ENCODE data around the gene POLR3H. TPM values are rescaled to one million over a fixed set of nuclear protein-coding genes. Genes with fewer than 3 reads are reported as not detected.

Gene POLR3H
- total RNA-seq, 1 experiment from 2014 or later = 21.2 TPM

DNA sequence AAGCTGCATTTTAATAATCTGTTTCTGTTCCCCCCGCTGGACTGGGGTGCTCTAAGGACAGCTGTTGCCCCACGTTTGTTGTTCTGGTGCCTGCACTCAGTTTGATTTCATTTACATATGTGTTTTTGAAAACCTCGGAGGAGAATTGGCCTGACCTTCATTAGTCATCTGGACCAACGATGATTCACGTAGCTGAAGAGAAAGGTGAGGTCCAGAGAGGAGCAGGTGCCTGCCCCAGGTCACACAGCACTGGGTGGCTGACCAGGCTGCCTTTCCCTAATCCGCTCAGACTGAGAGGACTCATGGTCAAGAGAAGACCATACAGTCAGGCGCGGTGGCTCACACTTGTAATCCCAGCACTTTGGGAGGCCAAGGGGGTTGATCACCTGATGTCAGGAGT is 20.3 kb upstream of the POLR3H start:
- no peaks in the 10 kb centered on the region for H3K27me3 ChIP-seq (ENCODE audit: low read length)
- no peaks in the 10 kb centered on the region for H3K9me3 ChIP-seq (ENCODE audit: low read length)
- H3K4me2 ChIP-seq (ENCODE audit: low read length) = no peak overlapping the region
- no peaks in the 10 kb centered on the region for H3K79me2 ChIP-seq (ENCODE audit: low read length)
- CTCF ChIA-PET = no interaction called here
- H3K4me3 ChIP-seq (ENCODE audit: low read length) = no peak overlapping the region
- no peak overlapping the region for H3K9ac ChIP-seq (ENCODE audit: low read length)
- peaks cover 26% of the 10 kb centered on the region for H3K4me1 ChIP-seq (ENCODE audit: insufficient read depth, low read length)
- ATAC-seq (peak; percentile 46), DNase-seq (peak; percentile 66)
- TF ChIP-seq EZH2phosphoT487 (IDR thresholded peaks at IDR 0.05; ENCODE audit: borderline replicate concordance, low read length) = no peak
- TF ChIP-seq, protein P1, sequence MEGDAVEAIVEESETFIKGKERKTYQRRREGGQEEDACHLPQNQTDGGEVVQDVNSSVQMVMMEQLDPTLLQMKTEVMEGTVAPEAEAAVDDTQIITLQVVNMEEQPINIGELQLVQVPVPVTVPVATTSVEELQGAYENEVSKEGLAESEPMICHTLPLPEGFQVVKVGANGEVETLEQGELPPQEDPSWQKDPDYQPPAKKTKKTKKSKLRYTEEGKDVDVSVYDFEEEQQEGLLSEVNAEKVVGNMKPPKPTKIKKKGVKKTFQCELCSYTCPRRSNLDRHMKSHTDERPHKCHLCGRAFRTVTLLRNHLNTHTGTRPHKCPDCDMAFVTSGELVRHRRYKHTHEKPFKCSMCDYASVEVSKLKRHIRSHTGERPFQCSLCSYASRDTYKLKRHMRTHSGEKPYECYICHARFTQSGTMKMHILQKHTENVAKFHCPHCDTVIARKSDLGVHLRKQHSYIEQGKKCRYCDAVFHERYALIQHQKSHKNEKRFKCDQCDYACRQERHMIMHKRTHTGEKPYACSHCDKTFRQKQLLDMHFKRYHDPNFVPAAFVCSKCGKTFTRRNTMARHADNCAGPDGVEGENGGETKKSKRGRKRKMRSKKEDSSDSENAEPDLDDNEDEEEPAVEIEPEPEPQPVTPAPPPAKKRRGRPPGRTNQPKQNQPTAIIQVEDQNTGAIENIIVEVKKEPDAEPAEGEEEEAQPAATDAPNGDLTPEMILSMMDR (conservative IDR thresholded peaks at IDR 0.05; ENCODE audit: low read depth, low read length) = no peak
- intact Hi-C loops (cut with micrococcal nuclease) = no loop called here
- no peak overlapping the region for H3K27ac ChIP-seq (ENCODE audit: low read length)
- POLR2A ChIA-PET (ENCODE audit: unreplicated experiment) = no interaction called here
- no peaks in the 10 kb centered on the region for H4K20me1 ChIP-seq (ENCODE audit: low read length)
- no peak overlapping the region for H2AFZ ChIP-seq (ENCODE audit: low read length)
- BruUV-seq (replicated peaks) = no TSS peak
- H3K9me2 ChIP-seq (replicated peaks; ENCODE audit: low read length) = no peaks in the 10 kb centered on the region
- H3K36me3 ChIP-seq (ENCODE audit: low read depth, low read length) = no peaks in the 10 kb centered on the region
- no peaks in the 10 kb centered on the region for H3F3A ChIP-seq (ENCODE audit: low read length, unreplicated experiment)

DNA sequence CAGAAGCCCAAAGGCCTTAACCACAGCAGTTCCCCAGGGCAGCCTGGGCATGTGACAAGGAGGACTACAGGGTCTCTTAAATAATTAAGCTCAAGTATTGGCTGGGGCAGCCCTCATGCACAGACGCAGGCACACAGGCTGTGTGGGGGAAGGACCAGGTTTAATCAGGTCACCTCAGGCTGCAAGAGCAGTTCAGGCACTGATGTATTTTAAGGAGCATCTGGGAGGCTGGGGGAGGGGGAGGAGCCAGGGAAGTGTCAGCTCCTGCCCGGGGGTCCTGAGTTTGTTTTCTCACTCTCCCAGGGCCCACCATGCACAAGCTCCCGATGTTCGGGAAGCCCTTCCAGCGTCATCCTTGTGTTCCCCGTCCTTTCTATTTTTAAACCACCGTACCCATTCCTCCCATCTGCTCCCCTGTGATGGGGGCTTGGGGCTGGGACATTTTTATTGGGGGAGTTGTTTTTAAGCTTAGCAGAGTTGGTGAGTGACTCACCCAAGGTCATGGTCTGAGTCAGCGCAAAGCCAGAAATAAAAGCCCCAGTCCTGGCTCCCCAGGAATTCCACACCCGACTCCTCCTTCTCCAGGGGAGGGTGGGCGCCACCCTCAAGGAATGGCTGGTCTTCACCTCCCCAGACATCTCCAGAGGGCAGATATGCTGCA is 18.9 kb upstream of the POLR3H start:
- H3K27me3 ChIP-seq (ENCODE audit: low read length) = no peaks in the 10 kb centered on the region
- H3K4me2 ChIP-seq (ENCODE audit: low read length) = peak overlapping the region; percentile 73
- ChIA-PET POLR2A (ENCODE audit: unreplicated experiment) (no interaction called here), CTCF (no interaction called here)
- peaks cover 26% of the 10 kb centered on the region for H3K4me1 ChIP-seq (ENCODE audit: insufficient read depth, low read length)
- H3F3A ChIP-seq (ENCODE audit: low read length, unreplicated experiment) = no peaks in the 10 kb centered on the region
- H3K36me3 ChIP-seq (ENCODE audit: low read depth, low read length) = no peaks in the 10 kb centered on the region
- H3K9ac ChIP-seq (ENCODE audit: low read length) = no peak overlapping the region
- H3K9me3 ChIP-seq (ENCODE audit: low read length) = no peaks in the 10 kb centered on the region
- TF ChIP-seq EZH2 (IDR thresholded peaks at IDR 0.05; ENCODE audit: low read length, unreplicated experiment) (no peak), EZH2phosphoT487 (IDR thresholded peaks at IDR 0.05; ENCODE audit: borderline replicate concordance, low read length) (no peak)
- TF ChIP-seq, protein P1 (conservative IDR thresholded peaks at IDR 0.05; ENCODE audit: low read depth, low read length) = no peak
- peak; percentile 37 for ATAC-seq
- no peaks in the 10 kb centered on the region for H4K20me1 ChIP-seq (ENCODE audit: low read length)
- intact Hi-C loops (cut with micrococcal nuclease) = no loop called here
- DNase-seq = peak; percentile 60
- no peak overlapping the region for H3K27ac ChIP-seq (ENCODE audit: low read length)
- no peaks in the 10 kb centered on the region for H3K9me2 ChIP-seq (replicated peaks; ENCODE audit: low read length)
- H3K4me3 ChIP-seq (ENCODE audit: low read length) = peak overlapping the region; percentile 37; the same call in 1 of the 2 replicates
- no peaks in the 10 kb centered on the region for H3K79me2 ChIP-seq (ENCODE audit: low read length)
- H2AFZ ChIP-seq (ENCODE audit: low read length) = peak overlapping the region; percentile 18; the same call in 1 of the 2 replicates
- BruUV-seq (replicated peaks) = no TSS peak

DNA sequence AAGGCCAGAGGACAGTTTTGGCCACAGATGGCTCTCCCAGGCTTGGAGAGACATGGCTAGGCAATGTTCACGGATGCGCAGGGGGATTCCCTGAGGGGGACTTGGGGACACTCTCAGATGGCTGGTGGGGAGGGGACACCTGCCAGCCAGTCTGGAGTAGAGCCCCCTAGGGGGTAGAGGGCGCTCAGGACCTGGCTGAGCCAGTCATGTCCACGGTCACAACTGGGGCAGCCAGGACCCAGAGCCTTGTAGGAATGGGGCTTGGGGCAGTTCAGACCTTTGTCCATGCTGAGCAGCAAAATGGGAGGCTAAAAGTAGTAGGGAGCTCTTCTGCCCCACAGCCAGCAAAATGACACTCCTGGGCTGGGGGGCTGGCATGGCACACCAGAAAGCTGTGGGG is 18.2 kb upstream of the POLR3H start:
- POLR2A ChIA-PET (ENCODE audit: unreplicated experiment) = no interaction called here
- BruUV-seq (replicated peaks) = no TSS peak
- H3K4me1 ChIP-seq (ENCODE audit: insufficient read depth, low read length) = peaks cover 26% of the 10 kb centered on the region
- CTCF ChIA-PET = no interaction called here
- no peak overlapping the region for H2AFZ ChIP-seq (ENCODE audit: low read length)
- H3K36me3 ChIP-seq (ENCODE audit: low read depth, low read length) = no peaks in the 10 kb centered on the region
- DNase-seq (no peak), ATAC-seq (no peak)
- H3K9me2 ChIP-seq (replicated peaks; ENCODE audit: low read length) = no peaks in the 10 kb centered on the region
- H4K20me1 ChIP-seq (ENCODE audit: low read length) = no peaks in the 10 kb centered on the region
- no peak overlapping the region for H3K27ac ChIP-seq (ENCODE audit: low read length)
- H3K4me3 ChIP-seq (ENCODE audit: low read length) = no peak overlapping the region
- H3K79me2 ChIP-seq (ENCODE audit: low read length) = no peaks in the 10 kb centered on the region
- no peaks in the 10 kb centered on the region for H3K9me3 ChIP-seq (ENCODE audit: low read length)
- H3K27me3 ChIP-seq (ENCODE audit: low read length) = no peaks in the 10 kb centered on the region
- TF ChIP-seq, protein P1 (conservative IDR thresholded peaks at IDR 0.05; ENCODE audit: low read depth, low read length) = no peak
- TF ChIP-seq EZH2 (IDR thresholded peaks at IDR 0.05; ENCODE audit: low read length, unreplicated experiment) (no peak), EZH2phosphoT487 (IDR thresholded peaks at IDR 0.05; ENCODE audit: borderline replicate concordance, low read length) (no peak)
- intact Hi-C loops (cut with micrococcal nuclease) = no loop called here
- H3F3A ChIP-seq (ENCODE audit: low read length, unreplicated experiment) = no peaks in the 10 kb centered on the region
- no peak overlapping the region for H3K4me2 ChIP-seq (ENCODE audit: low read length)
- H3K9ac ChIP-seq (ENCODE audit: low read length) = no peak overlapping the region

Data from PC-3 (cell line).